NCI-H2107 treated with DMSO at 0.1 percent for 48 hours (cell line): ENCODE measurements around the gene PTGDS.

Experiments used
- DNase-seq: peaks from one replicate; lab custom pipeline; 2025; ENCODE audit not compliant: unreplicated experiment; lab: John Stamatoyannopoulos, UW

The PTGDS gene

GRCh38 chr9:136972335-136972734 is 5.0 kb upstream of the PTGDS start:
- no peak for DNase-seq

GRCh38 chr9:136972743-136973142 is 4.6 kb upstream of the PTGDS start:
- no peak for DNase-seq

- DNase-seq, result no peak
These were observed 3.4 kb upstream of the PTGDS start for GRCh38 chr9:136973618-136974617.

- no peak for DNase-seq
These were observed 2.3 kb upstream of the PTGDS start for GRCh38 chr9:136974817-136975535.

GRCh38 chr9:136975644-136976043 is 1.7 kb upstream of the PTGDS start:
- no peak for DNase-seq

GRCh38 chr9:136977649-136978072 is 357 bp downstream of the PTGDS start:
- no peak for DNase-seq

- DNase-seq, result no peak
These were observed 965 bp downstream of the PTGDS start for GRCh38 chr9:136978073-136978864.

GRCh38 chr9:136978865-136979544 is 1.7 kb downstream of the PTGDS start:
- DNase-seq, result no peak

GRCh38 chr9:136979769-136980587 is 2.7 kb downstream of the PTGDS start:
- no peak for DNase-seq

GRCh38 chr9:136980669-136981478 is 3.6 kb downstream of the PTGDS start:
- DNase-seq, result no peak

GRCh38 chr9:136981588-136982231 is 4.4 kb downstream of the PTGDS start:
- DNase-seq, result no peak

- DNase-seq, result no peak
These were observed 5.1 kb downstream of the PTGDS start, which contains the start of gene LCNL1 for GRCh38 chr9:136982232-136983051. TSS of gene LCNL1 (plus strand) at chr9:136982993. CDS start at chr9:136983587, 594 bp downstream.

- DNase-seq, result no peak
These were observed 5.9 kb downstream of the PTGDS start for GRCh38 chr9:136983167-136983566.

GRCh38 chr9:136983656-136984314 is 6.5 kb downstream of the PTGDS start:
- DNase-seq, result no peak

GRCh38 chr9:136984464-136985026 is 7.2 kb downstream of the PTGDS start:
- DNase-seq, result no peak

GRCh38 chr9:136985027-136985602 is 7.8 kb downstream of the PTGDS start:
- no peak for DNase-seq
